Bronchial epithelial cell (primary cell): ENCODE data around the gene GLIS1. TPM values are rescaled to one million over a fixed set of nuclear protein-coding genes. Genes with fewer than 3 reads are reported as not detected.

Experiments used
- DNase-seq: peaks from one replicate; pipeline ENCODE4 v3.0.0-alpha.2; 2010; ENCODE audit warnings: low read depth
- FAIRE-seq: peaks from 2 replicates; lab custom pipeline; 2011; peaks lifted over from hg19 to GRCh38; lab: Jason Lieb, UNC
- H3K27me3 ChIP-seq: 2 replicates; pipeline ENCODE4 v1.5.1; 2011; ENCODE audit warnings: low read length; ENCODE audit not compliant: control insufficient read depth, insufficient read depth
- H3K36me3 ChIP-seq: 2 replicates; pipeline ENCODE4 v1.5.1; 2011; ENCODE audit warnings: low read length; ENCODE audit not compliant: control insufficient read depth, insufficient read depth
- H3K4me3 ChIP-seq: 2 replicates; pipeline ENCODE4 v1.5.1; 2011; ENCODE audit warnings: mild to moderate bottlenecking, low read depth, low read length, control low read depth
- CTCF ChIP-seq: IDR thresholded peaks from 2 replicates; pipeline ENCODE4 v1.5.1; 2011; ENCODE audit warnings: mild to moderate bottlenecking, moderate library complexity, low read length, control low read depth, inconsistent platforms; ENCODE audit not compliant: insufficient read depth, severe bottlenecking
- total RNA-seq: library from RNA; depleted of rRNA; stranded (reverse); fragments of >200 nt; gene quantifications from 2 replicates; pipeline ENCODE4 v1.2.1, GENCODE V29; 2014

GLIS1 gene
- total RNA-seq, 1 donor from 2014 or later: under 0.01 TPM

GRCh38 chr1:53689223-53689622 is 49.7 kb downstream of the GLIS1 start:
- FAIRE-seq (no peak), DNase-seq (no peak)
- H3K36me3 ChIP-seq: no peaks in the 10 kb centered on the region
- no peak for TF ChIP-seq CTCF
- no peak overlapping the region for H3K4me3 ChIP-seq
- H3K27me3 ChIP-seq: peaks cover 15% of the 10 kb centered on the region

DNA sequence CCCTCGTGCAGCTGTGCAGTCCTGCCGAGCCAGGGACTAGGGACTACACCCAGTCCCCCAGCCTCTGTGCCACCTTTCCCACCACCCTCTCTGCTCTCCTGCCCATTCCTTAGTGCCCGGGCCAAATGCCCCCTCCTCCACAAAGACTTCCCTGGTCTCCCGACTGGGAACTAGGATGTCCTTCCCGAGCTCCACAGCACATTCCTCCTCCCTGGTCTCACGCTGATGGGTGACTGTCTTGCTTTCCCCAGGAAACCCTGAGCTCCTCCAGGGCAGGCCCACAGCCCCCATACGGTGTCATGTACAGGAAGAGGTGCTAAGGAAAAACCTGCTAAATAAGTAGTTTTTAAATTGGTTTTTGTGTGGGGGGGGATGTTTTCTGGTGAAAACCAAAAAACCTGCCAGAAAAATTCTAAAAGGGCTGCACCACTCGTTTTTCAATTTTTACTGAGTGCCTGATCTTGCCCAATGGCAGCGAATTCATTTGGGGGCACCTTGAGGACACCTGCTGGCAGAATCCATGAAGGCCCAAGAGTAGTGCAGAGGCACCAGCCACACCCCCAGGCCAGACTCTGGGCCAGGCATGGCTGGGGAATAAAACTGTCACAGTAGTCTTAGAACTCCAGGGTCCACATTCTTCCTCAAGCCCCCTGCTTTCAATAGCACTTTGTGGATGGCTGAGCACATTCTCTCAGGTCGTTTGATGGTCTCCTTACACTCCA is 50.4 kb downstream of the GLIS1 start:
- TF ChIP-seq CTCF: peak; percentile 12
- FAIRE-seq (no peak), DNase-seq (no peak)
- H3K27me3 ChIP-seq: peaks cover 15% of the 10 kb centered on the region
- no peak overlapping the region for H3K4me3 ChIP-seq
- H3K36me3 ChIP-seq: no peaks in the 10 kb centered on the region

DNA sequence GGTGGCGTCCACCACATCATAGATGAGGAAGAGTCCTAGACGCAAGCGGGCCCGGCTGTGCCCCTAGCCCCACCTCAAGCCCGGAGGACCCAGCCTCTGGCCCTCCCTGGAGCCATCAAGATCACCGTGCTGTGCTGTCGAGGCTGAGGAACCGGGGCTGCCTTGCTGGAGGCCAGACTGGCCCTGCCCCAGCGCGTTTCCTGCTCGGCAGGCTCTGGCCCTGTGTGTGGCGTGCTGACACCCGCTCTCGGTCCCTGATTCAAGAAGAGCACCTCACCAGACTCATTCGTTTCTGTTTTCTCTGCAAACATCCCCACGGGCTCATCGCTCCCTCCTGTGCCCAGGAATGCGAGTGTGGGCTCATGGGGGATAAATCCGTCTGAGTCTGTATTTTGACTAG is 51.1 kb downstream of the GLIS1 start:
- DNase-seq (peak; percentile 14), FAIRE-seq (no peak)
- H3K4me3 ChIP-seq: no peak overlapping the region
- H3K36me3 ChIP-seq: no peaks in the 10 kb centered on the region
- H3K27me3 ChIP-seq: peaks cover 15% of the 10 kb centered on the region
- no peak for TF ChIP-seq CTCF

DNA sequence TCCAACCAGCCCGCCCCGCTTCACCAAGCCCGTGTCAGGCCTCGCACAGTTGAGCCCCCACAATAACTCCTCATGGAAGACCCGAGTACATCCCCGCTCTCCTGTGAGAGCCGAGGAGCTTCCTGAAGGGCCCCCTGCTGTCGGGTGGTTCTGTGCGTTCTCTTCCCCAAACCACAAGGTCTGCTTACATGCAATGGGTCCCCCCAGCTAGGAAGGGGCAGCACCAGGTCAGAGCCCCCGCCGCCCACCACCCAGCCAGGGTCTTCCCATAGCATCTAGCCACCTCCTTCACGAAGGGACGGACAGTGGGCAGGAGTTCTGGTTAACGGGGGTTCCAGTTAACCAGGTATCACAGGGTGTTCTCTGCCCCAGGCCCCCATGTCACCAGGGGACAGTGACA is 51.5 kb downstream of the GLIS1 start:
- H3K27me3 ChIP-seq: peaks cover 15% of the 10 kb centered on the region
- no peaks in the 10 kb centered on the region for H3K36me3 ChIP-seq
- DNase-seq (no peak), FAIRE-seq (no peak)
- H3K4me3 ChIP-seq: no peak overlapping the region
- no peak for TF ChIP-seq CTCF

DNA sequence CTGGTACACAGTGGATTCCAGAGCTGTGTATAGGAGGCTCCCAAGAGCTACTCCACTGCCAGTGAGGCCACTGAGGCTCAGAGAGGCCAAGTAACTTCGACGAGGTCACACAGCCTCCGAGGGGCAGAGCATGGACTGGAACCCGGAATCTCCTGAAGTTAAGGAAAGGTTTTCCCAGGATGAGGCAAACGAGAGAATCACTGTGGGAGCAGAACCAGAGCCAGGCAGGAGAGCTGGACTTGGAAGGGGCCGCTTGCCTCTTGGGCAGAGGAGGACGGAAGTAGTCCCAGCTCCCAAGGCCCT is 52.0 kb downstream of the GLIS1 start:
- H3K36me3 ChIP-seq: no peaks in the 10 kb centered on the region
- no peak overlapping the region for H3K4me3 ChIP-seq
- FAIRE-seq (no peak), DNase-seq (no peak)
- no peak for TF ChIP-seq CTCF
- peaks cover 15% of the 10 kb centered on the region for H3K27me3 ChIP-seq
